GM19468 (cell line): Measurements from ENCODE around the gene TFIP11.

Experiments
- ATAC-seq: cut with Tn5 transposase; IDR thresholded peaks from one replicate; pipeline ENCODE4 v1.9.1; 2021; ENCODE audit warnings: mild to moderate bottlenecking, moderate library complexity, moderate number of reproducible peaks; ENCODE audit not compliant: unreplicated experiment; ENCODE audit errors: extremely low read depth

Gene TFIP11

DNA sequence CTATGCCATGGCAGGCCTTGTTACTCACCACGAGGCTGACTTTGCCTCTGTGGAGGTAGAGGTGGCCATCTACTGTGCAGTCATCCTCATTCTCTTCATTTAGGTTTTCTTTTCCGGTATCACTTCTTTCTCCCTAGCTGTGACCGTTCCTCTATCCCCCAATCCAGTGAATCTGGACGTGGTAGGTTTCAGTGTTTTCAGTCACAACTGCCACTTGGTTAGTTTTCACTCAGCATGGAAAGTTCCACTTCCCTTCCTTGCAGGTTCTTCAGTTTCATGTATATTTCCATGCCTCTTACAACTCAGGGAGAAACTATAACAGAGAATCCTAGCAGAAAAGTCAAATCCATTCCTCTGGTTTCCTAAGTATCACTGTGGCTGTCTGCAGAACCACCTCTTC is 30.6 kb downstream of the TFIP11 start:
- no peak for ATAC-seq

DNA sequence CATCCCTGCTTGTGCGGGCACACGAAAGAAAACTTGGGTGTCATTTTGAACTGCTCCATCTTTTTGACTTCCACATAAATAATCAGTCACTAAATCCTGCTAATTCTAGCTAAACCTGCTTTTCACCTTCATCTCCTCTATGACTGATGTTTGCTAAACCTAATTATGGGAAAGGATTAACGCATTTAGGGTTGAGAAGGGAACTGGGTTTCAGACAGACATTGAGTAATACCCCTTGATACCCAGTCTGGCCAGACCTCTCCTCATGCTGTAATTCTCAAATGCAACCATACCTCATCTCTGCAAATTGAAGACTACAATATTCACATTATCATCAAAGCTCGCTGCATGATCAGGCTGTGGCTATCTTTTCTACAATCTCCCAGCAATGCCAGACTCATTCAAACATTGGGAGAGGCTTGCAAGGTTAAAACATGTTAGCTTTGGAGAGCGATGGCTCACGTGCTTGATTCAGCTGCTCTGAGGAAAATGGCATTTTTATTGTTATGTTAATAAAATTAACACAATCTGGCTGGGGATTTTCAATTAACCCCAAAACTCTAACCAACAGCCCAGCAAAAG is 31.1 kb downstream of the TFIP11 start:
- no peak for ATAC-seq

DNA sequence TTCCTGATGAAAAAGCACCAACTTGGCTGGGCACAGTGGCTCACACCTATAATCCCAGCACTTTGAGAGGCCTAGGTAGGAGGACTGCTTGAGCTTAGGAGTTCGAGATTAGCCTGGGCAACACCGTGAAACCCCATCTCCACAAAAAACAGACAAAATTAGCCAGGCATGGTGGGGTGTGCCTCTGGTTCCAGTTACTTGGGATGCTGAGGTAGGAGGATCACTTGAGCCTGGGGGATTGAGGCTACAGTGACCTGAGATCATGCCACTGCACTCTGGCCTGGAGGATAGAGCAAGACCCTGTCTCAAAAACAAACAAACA is 31.7 kb downstream of the TFIP11 start:
- ATAC-seq: no peak

DNA sequence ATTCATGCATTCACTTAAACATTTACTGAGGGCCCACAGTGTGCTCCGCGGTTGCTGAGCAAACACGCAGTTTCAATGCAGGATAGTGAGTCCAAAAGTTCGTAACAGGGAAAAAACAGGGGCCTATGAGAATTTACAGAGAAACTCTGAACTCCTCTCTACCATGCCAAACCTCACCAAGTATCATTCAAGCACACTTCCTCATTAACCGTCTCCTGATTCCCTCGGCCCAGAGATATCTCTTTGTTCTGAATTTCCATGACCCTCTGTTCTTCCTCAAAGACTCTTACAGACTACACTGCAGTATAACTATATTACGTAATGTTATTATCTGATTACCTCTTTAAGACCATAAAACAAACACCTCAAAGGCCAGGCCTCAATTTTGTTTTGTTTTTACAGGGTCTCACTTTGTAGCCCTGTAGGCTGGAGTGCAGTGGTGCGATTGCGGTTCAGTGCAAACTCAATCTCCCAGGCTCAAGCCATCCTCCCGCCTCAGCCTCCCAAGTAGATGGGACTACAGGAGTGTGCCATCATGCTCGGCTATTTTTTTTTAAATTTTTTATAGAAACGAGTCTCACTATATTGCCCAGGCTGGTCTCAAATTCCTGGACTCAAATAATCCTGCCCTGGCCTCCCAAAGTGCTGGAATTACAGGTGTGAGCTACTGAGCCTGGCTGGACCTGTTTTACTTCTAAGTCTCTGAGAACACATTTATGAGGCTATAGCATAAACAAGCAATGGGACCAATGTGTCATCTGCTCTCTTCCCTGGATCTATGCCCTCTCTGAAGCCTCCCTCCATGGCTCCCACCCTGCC is 32.3 kb downstream of the TFIP11 start:
- no peak for ATAC-seq

DNA sequence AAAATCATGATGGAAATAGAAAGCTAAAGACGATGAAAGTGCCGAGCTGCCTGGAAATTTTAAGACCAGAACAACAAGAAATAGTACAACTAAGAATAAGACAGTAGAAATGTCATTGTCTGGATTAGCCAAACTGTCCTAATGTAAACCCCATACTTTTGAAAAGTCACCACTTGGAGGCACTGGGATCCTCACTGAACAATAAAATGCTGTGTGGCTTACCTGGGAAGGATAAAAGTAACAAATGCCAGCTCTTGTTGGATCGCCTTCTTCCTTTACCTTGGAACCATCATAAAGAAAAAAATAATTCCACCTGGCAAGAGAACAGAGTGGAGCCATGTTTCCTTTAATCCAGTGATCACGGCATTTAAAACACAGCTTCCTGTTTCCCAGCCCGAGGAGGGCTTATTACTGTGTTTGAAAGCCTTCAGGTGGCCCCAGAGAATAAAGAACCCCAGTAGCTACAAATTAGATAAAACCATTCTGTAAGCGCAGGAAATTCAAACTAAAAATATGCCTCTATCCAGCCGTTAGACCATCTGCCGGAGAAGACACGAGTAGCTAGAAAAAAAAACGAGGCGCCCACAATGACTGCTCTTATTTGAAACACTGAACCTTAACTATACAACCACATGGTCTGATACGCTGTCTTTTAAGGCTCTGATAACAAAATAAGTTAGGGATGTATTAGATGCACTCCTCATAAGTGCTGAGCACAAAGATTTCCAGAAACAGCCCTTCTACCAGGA is 33.1 kb downstream of the TFIP11 start:
- ATAC-seq: no peak

DNA sequence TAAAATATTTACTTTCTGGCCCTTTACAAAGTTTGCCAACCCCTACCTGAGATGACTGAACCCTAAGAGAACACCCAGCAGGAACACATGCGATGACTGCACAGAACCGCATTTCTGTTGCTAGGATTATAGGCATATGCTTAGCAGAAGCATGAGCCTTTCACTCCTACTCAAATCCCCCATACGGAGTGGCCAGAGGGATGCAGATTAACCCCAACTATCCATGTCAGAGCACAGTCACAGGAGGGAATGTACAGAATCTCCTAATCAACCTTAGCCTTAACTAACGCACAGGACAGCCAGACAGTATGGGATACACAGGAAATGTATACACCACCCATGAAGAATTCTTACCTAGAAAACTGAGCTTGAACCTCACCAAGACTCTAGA is 34.9 kb downstream of the TFIP11 start:
- ATAC-seq: no peak

DNA sequence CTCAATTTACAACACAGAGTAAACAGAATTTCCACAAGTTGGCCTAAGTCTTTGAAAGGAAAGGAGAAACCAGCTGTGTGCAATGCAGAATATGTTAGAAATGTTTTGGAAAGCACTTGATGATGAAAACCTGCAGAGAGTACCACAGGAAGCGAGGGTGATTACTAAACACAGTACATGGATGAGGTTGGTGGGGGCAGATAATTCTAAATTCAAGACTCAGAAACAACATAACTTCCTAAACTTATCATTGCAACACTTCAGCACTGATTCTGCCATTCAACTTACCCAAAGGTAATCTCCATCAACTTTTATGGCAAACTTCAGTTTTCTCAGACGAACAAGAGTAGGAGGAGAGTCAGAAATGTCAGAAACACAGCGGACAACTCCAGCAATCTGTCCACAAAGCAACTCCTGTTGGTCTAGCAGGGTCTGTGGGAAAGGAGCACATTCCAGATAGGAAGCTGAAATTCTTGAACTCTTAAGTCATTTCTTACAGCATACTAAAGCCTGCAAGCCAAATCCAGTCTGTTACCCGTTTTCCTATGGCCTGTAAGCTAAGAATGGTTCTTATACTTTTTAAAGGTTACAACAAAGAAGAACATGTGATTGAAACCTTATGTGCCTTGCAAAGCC is 35.5 kb downstream of the TFIP11 start:
- no peak for ATAC-seq

DNA sequence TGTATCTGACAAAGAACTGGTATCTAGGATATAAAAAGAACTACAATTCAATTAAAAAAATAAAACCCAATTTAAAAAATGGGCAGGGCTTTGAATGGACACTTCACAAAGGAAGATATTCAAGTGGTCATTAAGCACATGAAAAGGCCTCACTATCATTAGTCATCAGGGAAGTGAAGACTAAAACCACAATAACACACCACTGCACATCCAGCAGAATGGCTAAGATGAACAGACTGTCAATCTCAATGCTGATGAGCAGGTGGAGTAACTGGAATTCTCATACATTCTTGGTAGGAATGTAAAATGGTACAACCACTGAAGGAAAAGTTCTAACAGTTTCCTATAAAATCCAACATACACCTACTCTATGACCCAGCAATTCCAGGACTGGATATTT is 37.6 kb downstream of the TFIP11 start:
- no peak for ATAC-seq

DNA sequence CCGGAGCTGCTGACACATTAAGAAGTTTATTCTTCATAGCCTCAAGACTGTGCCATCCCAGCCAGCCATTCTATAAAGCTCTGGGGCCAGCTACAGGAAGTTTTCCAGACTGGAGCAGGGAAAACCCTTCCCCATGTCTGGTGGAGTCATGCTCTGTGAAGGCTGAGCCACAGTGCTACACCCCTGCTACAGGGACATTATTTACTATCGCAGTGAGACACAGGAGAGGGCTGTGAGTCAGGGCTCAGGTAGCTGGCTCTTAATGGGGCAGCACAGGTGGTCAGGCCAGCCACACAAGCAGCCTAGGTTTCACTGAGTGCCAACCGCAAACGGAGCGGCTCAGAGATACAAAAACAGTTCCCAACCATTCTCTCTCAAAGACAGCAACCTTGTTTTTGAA is 40.8 kb downstream of the TFIP11 start:
- ATAC-seq: no peak

DNA sequence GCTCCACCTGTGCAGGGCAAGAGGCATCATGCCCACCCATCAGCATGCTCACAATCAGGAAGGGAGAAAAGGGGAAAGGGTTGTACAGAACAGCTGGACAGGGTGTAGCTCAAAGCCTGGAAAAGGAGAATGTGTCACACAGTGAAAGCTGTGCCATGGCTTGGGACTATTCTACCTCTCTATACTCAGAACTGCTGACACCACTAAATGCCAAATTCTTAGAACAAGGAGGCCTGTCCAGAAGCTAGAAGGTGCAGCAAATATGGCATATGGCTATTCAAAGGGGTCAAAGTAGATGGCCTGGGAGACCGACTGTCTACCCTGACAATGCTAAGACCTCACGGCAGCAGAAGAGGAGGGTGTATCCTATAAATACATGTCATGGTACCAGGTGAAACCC is 41.5 kb downstream of the TFIP11 start:
- no peak for ATAC-seq

DNA sequence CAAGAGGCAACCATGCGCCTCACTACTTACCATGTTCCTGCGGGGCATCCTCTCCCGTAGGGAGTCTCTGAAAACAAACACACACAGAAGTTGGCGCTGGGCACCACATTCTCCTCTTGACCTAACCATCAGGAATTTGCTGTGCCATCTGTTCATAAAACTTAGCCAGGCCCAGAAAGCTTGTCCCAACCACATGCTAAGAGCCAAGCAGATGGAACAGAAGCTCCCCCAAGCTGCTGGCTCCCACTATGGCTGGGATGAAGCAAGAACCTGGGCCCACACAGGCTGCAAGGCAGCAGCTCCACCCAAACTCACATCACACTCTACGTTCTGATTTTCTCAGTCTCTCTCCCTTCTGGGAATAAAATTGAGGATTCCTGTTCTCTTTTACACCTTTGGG is 46.1 kb downstream of the TFIP11 start:
- ATAC-seq: no peak

DNA sequence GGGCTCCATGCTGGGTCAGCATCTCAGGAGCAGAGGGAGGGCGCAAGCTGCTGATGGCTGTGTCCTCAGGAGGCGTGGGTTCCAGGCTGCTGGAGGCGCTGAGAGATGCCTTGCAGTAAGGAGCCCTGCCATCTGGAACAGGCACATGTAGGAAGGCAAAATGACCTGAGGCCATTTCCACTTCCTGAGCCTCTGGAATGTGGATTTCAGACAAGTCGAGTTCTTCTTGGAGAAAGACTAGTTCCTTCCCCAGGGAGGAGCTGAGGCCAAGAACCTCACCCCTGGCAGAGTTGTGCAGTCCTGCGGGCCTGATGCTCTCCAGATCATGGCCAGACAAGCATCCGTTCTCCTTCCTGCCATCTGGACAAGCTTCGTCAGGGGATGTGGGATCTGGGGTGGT is 48.0 kb downstream of the TFIP11 start:
- no peak for ATAC-seq

DNA sequence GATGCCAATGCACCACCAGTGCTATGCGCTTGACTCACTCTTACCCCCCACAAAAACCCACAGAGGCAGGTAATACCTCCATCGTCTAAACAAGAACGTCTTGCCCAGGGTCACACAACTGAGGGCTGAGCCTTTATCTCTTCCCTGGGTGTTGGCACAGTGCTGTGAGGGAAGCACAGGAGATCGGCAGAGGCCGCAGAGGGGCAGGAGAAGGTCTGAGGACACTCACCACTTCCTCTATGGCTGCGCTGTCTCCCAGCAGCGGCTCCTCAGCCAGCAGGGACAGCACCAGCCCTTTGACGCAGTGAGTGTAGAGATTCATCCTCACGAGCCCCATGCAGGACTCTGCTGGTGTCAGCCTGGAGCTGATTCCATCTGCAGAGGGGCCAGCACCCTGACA is 48.6 kb downstream of the TFIP11 start:
- ATAC-seq: no peak

DNA sequence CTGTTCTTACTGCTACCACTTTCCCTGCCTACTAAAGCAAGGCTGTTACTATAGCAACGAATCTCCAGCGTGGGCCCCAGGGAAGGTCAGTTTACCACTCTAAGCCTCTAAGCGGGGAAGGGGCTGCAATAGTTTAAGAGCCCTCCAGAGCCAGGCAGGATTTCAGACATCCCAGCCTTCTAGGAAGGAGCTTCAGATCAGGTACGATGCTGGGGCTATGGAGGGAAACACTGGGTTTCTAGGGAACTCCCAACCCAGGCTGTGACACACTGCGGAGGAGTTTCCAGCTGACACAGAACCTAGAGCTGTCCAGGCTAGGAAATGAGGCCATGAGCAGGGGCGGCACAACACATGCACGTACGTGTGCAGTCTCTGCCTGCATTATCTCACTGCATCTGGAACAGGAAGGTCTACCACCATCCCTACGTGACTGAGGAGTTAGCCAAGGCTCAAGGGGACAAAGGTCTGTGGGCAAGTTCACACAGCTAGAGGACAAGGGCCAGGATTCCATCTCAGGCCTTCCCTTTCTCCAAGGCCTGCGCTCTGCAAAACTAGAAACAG is 49.1 kb downstream of the TFIP11 start:
- no peak for ATAC-seq

DNA sequence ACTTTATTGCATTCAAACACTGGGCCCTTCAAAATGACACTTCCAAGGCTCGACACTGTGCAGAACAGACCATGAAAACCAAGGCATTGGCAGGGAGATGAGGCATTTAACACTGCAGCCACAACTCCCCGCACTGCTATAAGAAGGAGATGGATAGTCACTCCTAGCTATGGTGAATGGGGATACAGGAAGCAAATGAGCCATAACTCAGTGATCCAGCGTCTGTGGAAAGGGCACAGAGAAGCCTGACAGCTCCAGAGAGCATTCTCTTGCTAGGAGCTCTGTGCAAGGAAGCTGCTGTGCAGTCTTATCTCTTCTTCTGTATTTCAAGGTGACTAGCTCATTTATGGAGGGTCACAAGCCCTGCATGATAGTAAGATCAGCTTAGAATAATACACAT is 49.6 kb downstream of the TFIP11 start:
- ATAC-seq: no peak

DNA sequence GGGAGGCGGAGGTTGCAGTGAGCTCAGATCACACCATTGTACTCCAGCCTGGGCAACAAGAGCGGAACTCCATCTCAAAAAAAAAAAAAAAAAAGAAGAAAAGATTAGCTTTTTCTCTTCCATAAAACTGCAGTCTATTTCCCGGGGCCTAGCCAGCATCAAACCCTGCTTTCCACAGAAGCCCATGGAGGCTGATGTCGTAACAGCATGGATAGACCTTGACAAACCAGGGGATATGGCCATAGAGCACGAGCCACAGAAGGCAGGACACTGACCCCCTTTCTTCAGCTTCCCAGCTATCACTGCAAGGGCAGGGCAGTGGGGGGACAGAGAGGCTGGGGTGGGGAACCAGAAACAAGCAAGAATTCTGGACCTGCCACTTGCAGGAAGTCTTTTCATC is 50.2 kb downstream of the TFIP11 start:
- no peak for ATAC-seq

DNA sequence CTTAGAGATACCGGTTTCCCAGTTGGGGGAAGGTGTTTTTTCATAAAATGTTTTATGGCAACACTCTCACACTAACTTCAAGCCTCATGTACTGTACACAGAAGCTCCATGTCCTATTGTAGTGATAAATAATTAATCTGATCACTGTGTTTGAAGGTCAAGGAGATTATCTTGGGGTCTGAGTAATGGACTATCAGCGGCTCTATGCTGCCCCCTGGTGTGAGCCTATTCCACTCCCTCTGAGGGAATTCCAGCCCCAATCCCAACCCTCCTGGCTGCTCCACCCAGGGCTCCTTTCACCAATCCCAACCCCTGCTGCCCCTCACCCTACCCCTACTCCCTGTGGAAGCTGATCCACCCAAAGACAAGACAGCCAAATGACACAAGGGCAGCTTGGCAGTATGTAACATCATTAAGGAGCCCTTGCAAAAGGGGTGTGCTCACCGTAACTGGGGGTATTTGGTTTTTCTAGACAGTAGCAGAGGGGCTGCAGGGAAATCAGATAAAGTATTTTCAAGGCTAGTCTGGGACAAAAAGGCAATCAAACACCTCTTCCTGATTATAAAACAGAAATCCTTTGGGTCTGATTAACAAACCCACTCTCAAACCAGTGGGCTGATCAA is 51.0 kb downstream of the TFIP11 start:
- ATAC-seq: no peak

DNA sequence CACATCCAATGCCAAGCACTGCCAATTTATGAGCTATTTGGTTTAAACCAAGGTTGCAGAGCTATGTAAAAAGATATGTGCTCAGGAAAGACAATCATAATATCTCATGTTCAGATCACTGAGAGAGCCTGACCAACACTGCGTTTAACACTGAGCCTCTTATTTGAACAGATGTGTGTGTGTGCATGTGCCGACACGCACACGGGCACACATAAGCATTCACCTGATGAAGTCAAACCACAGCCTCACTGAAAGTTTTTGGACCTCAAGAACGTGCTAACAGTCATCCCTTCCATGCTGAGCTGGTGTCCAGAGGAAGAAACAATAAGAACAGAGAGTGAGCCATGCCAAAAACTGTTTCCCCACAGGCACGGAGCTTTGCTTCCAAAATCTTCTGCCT is 52.1 kb downstream of the TFIP11 start:
- no peak for ATAC-seq

DNA sequence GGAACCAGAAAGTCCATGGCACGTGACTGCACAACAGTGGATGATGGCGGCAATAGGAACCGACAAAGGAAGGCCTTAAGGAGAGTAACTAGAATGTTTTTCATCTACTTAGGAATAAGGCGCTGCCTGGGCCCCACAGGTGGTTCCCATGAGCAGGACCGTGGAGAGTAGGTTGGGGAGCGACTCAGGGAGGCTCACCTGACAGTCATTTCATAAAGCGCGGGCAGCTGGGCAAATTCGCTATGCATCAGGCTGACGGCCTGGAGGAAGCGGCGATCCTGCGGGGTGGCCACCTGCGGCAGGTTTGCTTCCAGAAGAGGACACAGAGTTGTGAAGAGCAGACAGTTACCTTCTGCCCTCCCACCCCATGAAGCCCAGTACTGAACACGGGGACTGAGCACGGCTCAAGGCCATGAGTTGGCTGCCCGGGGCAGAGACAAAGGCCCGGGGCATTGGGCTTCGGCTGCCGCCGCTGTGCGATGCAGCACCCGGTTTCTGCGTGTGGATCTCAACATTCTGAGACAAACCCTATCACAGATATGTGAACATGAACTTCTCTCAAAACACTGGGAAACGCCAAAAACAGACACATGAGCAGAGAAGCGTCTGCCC is 54.5 kb downstream of the TFIP11 start:
- no peak for ATAC-seq
